Endothelial cell of umbilical vein (primary cell): ENCODE results near the gene CASP2.

Experiments used
- EZH2 ChIP-seq: IDR thresholded peaks from 2 replicates; pipeline ENCODE4 v1.6.1; 2012; ENCODE audit warnings: borderline replicate concordance, low read depth, mild to moderate bottlenecking, moderate library complexity, low read length, inconsistent platforms; ENCODE audit not compliant: severe bottlenecking
- FOS ChIP-seq: IDR thresholded peaks from 2 replicates; pipeline ENCODE4 v1.6.1; 2011; ENCODE audit warnings: mild to moderate bottlenecking, low read length, moderate library complexity, borderline replicate concordance; ENCODE audit not compliant: insufficient read depth
- GATA2 ChIP-seq: IDR thresholded peaks from 2 replicates; pipeline ENCODE4 v1.7.0; 2011; ENCODE audit warnings: low read depth, mild to moderate bottlenecking, moderate library complexity, mixed read lengths, low read length; ENCODE audit not compliant: insufficient read length, insufficient read depth
- JUN ChIP-seq: IDR thresholded peaks from 2 replicates; pipeline ENCODE4 v1.6.1; 2011; ENCODE audit warnings: borderline replicate concordance, low read depth; ENCODE audit not compliant: insufficient read length, insufficient read depth
- MYC ChIP-seq: IDR thresholded peaks from one replicate; pipeline ENCODE4 v1.6.1; 2011; ENCODE audit warnings: mild to moderate bottlenecking, low read depth, low read length
- POLR2A ChIP-seq: IDR thresholded peaks from 2 replicates; pipeline ENCODE4 v1.6.1; 2012; ENCODE audit warnings: low read depth, mild to moderate bottlenecking, control low read depth, low read length
- POLR2AphosphoS5 ChIP-seq: IDR thresholded peaks from 2 replicates; pipeline ENCODE4 v1.6.1; 2012; ENCODE audit warnings: low read depth, mild to moderate bottlenecking, control low read depth, low read length, moderate library complexity; ENCODE audit not compliant: insufficient read depth
- TF ChIP-seq, protein P1 (sequence below), 2 donors: IDR thresholded peaks; 1 replicate in 1 of 2; 2 replicates in 1 of 2; pipeline ENCODE4 v1.5.1; 2011; ENCODE audit warnings: low read length in 2 of 2, mild to moderate bottlenecking in 2 of 2, moderate library complexity in 2 of 2, control low read depth in 1 of 2, inconsistent platforms in 1 of 2, low read depth in 1 of 2; ENCODE audit not compliant: insufficient read depth in 1 of 2; ENCODE audit errors: extremely low read depth in 1 of 2

DNA sequence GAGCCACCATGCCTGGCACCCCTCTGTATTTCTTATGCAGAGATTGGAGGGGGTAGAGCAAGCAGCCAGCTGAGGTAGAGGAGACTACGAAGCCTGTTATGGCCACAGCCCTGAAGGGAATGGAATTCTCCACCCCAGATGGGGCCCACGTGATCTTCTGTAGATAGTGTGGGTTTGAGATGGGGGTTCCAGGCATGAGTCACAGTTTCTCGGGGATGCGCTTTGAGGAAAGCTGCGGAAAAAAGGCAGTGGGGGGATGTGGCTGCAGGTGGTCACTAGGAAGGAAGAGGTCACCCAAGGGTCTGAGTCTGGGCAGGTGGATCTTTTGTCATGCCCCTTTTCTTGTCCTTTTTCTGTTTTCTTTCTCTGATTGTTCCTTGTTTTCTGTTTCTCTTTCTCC, 62.9 kb downstream of the CASP2 start:
- TF ChIP-seq, protein P1, sequence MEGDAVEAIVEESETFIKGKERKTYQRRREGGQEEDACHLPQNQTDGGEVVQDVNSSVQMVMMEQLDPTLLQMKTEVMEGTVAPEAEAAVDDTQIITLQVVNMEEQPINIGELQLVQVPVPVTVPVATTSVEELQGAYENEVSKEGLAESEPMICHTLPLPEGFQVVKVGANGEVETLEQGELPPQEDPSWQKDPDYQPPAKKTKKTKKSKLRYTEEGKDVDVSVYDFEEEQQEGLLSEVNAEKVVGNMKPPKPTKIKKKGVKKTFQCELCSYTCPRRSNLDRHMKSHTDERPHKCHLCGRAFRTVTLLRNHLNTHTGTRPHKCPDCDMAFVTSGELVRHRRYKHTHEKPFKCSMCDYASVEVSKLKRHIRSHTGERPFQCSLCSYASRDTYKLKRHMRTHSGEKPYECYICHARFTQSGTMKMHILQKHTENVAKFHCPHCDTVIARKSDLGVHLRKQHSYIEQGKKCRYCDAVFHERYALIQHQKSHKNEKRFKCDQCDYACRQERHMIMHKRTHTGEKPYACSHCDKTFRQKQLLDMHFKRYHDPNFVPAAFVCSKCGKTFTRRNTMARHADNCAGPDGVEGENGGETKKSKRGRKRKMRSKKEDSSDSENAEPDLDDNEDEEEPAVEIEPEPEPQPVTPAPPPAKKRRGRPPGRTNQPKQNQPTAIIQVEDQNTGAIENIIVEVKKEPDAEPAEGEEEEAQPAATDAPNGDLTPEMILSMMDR (IDR thresholded peaks at IDR 0.05; ENCODE audit: extremely low read depth in 1 of 2, insufficient read depth in 1 of 2, low read depth in 1 of 2, low read length in 2 of 2), result no peak
- TF ChIP-seq MYC (no peak), POLR2AphosphoS5 (no peak), POLR2A (no peak), EZH2 (no peak), GATA2 (no peak), FOS (no peak), JUN (no peak)
